Mucosa of gallbladder (tissue), 1 donor: Measurements from ENCODE around the gene SPATA3. TPM values are rescaled to one million over a fixed set of nuclear protein-coding genes. Genes with fewer than 3 reads are reported as not detected.
A peak's percentile ranks its signal among the peaks of the same experiment; 100 is the strongest.
"Not testable (repeated sequence)": the region's sequence is repeated elsewhere in the genome, so short reads cannot be mapped to it uniquely, and the experiment has no call there.

Experiments used
- DNase-seq: peaks from one replicate; pipeline ENCODE4 v3.0.0-alpha.2; 2020; ENCODE audit warnings: low spot score
- total RNA-seq: library from RNA; stranded (reverse); gene quantifications from one replicate; pipeline ENCODE4 v1.2.1, GENCODE V29; 2021
- donor health status: DM: no; HTN: no; CAD: no.

The SPATA3 gene
- total RNA-seq, 1 donor from 2014 or later, result not detected

DNA sequence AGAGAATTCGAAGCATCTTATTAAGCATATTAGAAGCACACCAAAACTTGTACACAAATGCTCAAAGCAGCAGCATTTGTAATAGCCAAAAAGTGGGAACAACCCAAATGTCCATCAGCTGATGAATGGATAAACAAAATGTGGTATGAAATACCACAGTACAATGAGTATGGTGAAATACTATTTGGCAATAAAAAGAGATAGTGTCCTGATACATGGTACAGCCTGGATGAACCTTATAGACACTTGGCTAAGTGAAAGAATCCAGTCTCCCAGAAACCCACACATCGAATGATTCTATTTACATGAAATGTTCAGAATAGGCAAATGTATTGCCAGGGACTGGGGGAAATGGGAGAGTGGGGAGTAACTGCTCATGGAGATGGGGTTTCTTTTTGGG is 3.0 kb downstream of the SPATA3 start:
- no peak for DNase-seq

GRCh38 chr2:230999477-230999876 is 3.6 kb downstream of the SPATA3 start:
- DNase-seq, result no peak

GRCh38 chr2:231000211-231000904 is 4.4 kb downstream of the SPATA3 start:
- peak; percentile 26 for DNase-seq

DNA sequence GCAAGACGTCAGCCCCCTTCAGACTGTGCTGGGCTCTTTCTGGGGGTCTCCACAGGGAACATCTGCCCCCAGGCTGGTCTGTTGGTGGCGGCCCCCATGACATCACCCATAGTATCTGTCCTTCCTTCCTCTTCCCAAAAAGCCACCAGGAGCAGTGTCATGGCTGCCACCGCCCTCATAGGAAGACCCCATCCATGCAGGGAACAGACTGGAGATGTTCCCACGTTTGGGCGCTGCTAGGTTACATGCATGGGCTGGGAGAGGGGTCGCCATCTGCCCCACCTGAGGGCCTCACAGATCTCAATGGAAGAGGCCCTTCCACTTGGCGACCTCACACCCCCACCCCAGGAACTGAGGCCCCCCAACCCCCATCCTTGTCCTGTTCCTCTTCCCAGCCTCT is 5.1 kb downstream of the SPATA3 start:
- no peak for DNase-seq

DNA sequence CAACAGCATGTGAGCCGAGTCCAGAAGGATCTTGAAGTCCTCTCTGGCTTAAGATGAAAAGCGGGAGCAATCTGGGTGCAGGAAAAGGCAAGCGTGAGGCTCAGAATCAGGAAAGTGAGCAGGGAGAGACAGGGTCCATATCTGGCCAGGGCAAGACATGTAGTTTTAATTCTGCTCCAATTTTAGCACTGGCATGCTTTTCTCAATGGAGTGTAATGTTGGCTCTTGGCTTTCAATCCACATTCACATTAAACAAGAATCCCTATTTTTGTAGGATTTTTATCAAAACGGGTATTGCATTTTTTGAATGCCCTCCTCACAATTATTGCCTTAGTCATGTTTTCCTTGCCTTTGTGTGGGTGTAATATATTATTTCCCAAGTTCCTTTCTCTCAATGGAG is 6.0 kb downstream of the SPATA3 start:
- no peak for DNase-seq

- no peak for DNase-seq
These were observed 6.7 kb downstream of the SPATA3 start for GRCh38 chr2:231002641-231003040.

DNA sequence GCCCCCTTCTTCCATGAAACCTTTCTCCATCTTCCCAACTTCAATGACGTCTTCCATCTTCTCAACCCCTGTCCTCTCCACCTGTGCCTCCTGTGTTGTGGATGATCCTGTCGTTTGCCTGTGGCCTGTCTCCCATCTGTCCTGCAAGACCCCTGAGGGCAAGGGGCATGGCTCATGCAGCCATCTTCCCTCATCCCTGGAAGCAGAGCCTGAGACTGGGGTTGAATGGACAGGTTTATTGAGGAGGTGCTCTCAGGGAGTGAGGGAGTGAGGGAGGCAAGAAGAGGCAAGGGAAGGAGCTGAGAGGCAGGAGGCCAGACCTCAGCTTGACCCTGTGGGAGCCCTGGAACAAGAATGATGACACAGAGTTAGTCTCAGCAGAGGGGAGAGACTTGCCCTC is 7.3 kb downstream of the SPATA3 start:
- DNase-seq, result no peak

DNA sequence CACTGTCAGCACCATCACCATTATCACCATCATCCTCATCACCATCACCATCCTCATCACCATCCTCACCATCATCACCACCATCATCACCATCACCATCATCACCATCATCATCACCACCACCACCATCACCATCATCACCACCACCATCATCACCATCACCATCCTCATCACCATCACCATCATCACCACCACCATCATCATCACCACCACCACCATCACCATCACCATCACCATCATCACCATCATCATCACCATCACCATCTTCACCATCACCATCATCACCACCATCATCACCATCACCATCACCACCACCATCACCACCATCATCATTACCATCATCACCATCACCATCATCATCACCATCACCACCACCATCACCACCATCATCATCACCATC is 9.0 kb downstream of the SPATA3 start:
- DNase-seq, result not testable (repeated sequence)

GRCh38 chr2:231007286-231008098 is 11.6 kb downstream of the SPATA3 start:
- no peak for DNase-seq

DNA sequence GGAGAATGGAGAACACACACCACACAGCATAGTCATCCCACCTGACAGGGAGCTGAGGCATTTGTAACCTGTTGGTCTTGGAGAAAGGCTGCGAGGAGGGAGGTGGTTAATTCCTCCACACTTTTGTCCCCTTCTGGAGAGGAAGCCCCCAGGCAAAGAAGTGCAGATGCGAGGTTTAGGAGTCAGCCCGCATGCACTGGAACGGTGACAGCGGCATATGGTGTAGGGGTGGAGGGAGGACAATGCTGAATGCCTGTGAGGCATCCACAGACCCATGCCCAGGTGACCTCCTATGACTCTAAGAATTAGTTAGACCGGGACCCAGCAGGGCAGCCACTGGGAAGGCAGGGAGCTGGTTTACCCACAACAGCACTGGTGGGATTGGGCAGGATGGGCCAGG is 12.2 kb downstream of the SPATA3 start:
- DNase-seq, result no peak

- DNase-seq, result no peak
These were observed 13.5 kb downstream of the SPATA3 start for GRCh38 chr2:231009236-231009919.

- DNase-seq, result no peak
These were observed 14.3 kb downstream of the SPATA3 start for GRCh38 chr2:231010201-231010730.

- no peak for DNase-seq
These were observed 15.6 kb downstream of the SPATA3 start for GRCh38 chr2:231011526-231011925.

DNA sequence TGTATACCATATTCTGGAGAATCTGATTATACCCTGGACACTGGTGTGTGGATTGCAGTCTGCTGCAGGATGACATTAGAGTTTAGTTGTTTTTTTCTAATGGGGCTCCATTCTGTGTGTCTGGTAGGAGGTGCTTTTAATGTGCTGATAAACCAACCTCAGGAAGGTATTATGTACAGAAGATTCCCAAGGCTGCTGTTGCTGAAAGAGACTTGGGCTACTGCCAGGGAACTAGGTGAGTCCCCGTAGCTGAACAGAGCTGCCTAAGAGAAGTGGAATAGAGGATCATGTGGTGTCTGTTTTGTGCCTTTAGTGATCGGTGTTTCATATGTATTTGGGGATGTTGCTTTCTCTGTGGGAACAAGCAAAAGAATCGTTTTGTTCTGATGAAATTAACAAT is 16.5 kb downstream of the SPATA3 start:
- no peak for DNase-seq

DNA sequence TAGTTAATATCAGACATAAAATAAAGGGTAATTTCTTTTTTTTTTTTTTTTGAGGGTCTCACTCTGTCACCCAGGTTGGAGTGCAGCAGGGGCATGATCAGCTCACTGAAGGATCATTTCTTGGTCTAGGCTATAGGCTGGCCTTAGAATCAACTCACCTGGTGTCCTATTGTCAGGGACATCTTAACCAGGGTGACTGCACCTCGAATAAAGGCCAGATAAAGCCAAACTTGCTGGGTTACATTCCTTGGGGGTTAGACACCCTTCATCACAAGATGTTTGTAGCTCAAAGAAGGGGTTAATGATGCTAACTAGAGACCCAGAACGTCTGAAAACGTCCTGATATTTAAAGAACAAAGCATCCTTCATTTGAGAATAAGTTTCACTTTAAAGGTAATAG is 17.9 kb downstream of the SPATA3 start:
- no peak for DNase-seq

DNA sequence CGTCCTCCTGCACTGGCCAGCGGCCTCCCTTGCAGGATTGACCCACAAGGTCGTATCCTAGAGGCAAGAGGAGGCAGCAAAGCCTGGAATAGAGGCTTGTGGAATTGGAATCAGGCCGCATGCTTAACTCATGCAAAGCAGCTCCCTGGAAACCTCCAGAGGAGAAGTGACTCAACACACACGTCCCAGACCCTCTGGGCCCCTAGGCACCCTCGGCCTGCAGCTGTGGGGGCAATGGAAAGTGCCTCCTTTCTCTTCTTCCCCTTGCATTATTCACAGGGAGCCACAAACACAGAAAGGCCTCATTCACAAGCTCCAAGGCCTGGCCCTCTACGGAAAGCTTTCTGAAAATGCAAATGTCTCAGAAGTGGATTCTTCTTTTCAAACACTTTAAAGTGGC is 19.6 kb downstream of the SPATA3 start:
- DNase-seq, result no peak

DNA sequence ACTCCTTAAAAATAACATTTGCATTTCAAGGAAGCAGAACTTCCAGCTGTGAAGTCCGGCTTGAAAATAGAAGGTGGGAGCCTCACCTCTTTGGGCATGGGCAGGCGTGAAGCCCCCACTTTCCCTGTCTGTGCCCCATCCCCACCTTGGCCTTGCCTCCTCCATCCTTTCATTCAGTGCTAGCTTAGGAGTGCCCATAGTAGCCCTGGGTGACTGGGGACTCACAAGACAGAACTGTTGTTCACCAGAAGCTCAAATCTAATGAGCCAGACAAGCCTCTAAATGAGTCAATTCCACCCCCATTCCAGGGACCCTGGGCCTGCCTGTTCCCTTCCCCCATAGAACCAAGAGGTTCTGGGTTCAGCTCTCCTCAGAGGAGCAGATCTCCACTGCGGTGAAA is 20.0 kb downstream of the SPATA3 start:
- DNase-seq, result no peak

DNA sequence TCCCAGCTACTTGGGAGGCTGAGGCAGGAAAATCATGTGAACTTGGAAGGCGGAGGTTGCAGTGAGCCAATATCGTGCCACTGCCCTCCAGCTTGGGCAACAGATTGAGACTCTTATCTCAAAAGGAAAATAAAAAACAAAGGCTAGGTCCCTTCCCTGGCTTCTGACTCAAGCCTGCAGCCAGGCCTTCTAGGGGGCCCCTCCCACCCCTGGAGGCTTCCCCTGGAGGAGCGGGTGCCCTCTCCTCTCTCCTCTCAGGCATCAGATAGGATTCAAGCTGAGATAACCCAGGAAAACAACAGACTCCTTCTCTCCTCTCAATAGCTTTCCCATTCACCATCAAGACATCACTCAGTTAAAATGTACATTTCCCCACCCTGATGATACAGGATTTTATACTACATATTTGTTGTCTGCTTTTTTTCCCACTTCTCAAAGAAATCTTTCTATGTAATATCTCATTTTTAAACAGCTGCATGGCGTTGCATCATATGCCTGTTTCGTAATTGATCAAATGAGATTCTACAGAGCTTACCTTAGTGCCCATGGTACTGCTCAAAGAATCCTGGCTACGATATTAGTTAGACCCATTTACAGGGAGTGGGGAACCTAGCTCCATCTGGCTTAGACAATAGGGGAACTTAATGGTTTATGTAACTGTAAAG is 20.8 kb downstream of the SPATA3 start:
- no peak for DNase-seq

- DNase-seq, result no peak
These were observed 21.3 kb downstream of the SPATA3 start for GRCh38 chr2:231017231-231017598.

- no peak for DNase-seq
These were observed 22.3 kb downstream of the SPATA3 start for GRCh38 chr2:231018184-231018583.

DNA sequence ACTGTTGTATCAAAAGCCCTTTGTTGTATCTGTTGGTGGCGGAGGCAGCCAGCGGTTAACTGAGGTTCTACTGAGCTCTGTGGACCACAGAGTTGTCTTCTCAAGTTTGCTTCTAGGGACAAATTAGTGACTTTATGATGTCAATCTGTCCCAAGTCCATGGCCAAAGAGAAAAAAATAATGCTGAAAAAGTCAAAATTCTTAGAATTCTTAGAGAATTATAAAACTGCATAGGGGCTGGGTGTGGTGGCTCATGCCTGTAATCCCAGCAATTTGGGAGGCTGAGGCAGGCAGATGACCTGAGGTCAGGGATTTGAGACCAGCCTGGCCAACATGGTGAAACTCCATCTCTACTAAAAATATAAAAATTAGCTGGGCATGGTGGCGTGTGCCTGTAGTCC is 29.1 kb downstream of the SPATA3 start:
- not testable (repeated sequence) for DNase-seq

DNA sequence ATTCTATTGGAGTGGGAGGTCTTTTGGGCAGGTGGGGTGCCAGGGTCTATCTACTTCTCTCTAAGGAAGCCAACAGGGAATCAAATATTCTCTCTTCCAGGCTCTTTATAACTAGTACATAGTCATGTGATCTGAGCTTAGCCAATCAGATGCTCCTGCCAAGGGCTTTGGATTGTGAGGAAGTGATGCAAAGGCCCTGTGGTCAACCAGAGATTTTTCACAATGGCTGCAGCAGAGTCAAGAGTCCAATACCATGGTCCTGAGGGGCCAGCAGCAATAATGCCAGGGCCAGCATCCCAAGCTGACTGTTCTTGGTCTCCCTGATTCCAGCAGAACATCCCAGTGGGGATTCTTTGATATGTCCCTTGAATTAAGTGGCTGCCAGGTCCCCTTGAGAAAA is 33.0 kb downstream of the SPATA3 start:
- no peak for DNase-seq
